K562 (cell line): ENCODE measurements around the gene RWDD1. TPM values are rescaled to one million over a fixed set of nuclear protein-coding genes. Genes with fewer than 3 reads are reported as not detected.

ENCODE experiments used
- CTBP1 ChIP-seq: fragments of 450-650 bp; IDR thresholded peaks from 2 replicates; pipeline ENCODE4 v1.6.1; 2016; ENCODE audit warnings: borderline replicate concordance
- CXXC5 ChIP-seq: fragments of 250-450 bp; sonication (Bioruptor Pico); IDR thresholded peaks from 2 replicates; pipeline ENCODE4 v1.8.0; 2022; ENCODE audit warnings: inconsistent platforms, mild to moderate bottlenecking, moderate library complexity
- KLF13 ChIP-seq: fragments of 450-650 bp; IDR thresholded peaks from 2 replicates; pipeline ENCODE4 v1.6.1; 2016; ENCODE audit warnings: missing genetic modification characterization, low read depth, mild to moderate bottlenecking, missing compliant biosample characterization, moderate library complexity, borderline replicate concordance
- MGA ChIP-seq: fragments of 450-650 bp; IDR thresholded peaks from 2 replicates; pipeline ENCODE4 v1.6.1; 2016; ENCODE audit warnings: mild to moderate bottlenecking, moderate library complexity
- PYGO2 ChIP-seq: fragments of 450-650 bp; IDR thresholded peaks from 2 replicates; pipeline ENCODE4 v1.6.1; 2016; ENCODE audit warnings: mild to moderate bottlenecking, missing genetic modification characterization, moderate library complexity, missing compliant biosample characterization
- U2AF2 ChIP-seq: fragments of 200-400 bp; formaldehyde crosslinking; optimal IDR thresholded peaks from 2 replicates; pipeline ENCODE3; 2017; ENCODE audit warnings: low read depth, mild to moderate bottlenecking, low read length
- ZNF232 ChIP-seq: sonication (generic); formaldehyde crosslinking; IDR thresholded peaks from 2 replicates; pipeline ENCODE4 v1.8.0; 2022; ENCODE audit warnings: mild to moderate bottlenecking, missing genetic modification reagents
- ZNF551 ChIP-seq: fragments of 250-450 bp; sonication (Bioruptor Pico); IDR thresholded peaks from 2 replicates; pipeline ENCODE4 v1.5.0; 2021; ENCODE audit warnings: mild to moderate bottlenecking, moderate library complexity
- polyA plus RNA-seq, 8 experiments: library from polyadenylated mRNA; depleted of rRNA in 4 of 8; stranded (reverse) in 5 of 8; unstranded in 3 of 8; fragments of >200 nt; fragmentation: Nextera tagmentation in 2 of 8; fragmentation: Illumina TruSeq in 1 of 8; extraction: Ambion mirVana in 2 of 8; extraction: Trizol in 1 of 8; gene quantifications; 2 replicates each; pipeline versions ENCODE4 v1.2.1 to v1.2.3, GENCODE V29; 2011 to 2014; ENCODE audit warnings: inconsistent platforms in 1 of 8, missing spikeins in 1 of 8
- total RNA-seq, 7 experiments: library from RNA; depleted of rRNA in 6 of 7; stranded (reverse); fragments of >200 nt in 6 of 7; fragmentation: Illumina TruSeq in 2 of 7; extraction: Trizol in 2 of 7; gene quantifications; 2 replicates each; pipeline versions ENCODE4 v1.2.1 to v1.2.3, GENCODE V29; 2011 to 2021; ENCODE audit warnings: low replicate concordance in 1 of 7

The RWDD1 gene
- total and polyA plus RNA-seq, 9 of the 15 experiments (the other 6 are each of a cell fraction or from before 2014, with no cell fraction given): 31.9 to 89.8 (median 48.7) TPM

- TF ChIP-seq MGA (no peak), CTBP1 (no peak), ZNF232 (CRISPR knock-in tag) (no peak), KLF13 (no peak), CXXC5 (no peak), U2AF2 (no peak), PYGO2 (tag) (no peak), ZNF551 (CRISPR knock-in tag) (no peak)
Observed at GRCh38 chr6:116530436-116530835, 40.9 kb upstream of the RWDD1 start (continued).
